GM10248 (cell line): ENCODE results near the gene DSN1.

ENCODE experiments used
- CTCF ChIA-PET: fragments of 300-600 bp; sonication (Branson Sonifier 250); formaldehyde crosslinking; extraction: SDS; loops from one replicate; lab custom pipeline; 2021; ENCODE audit warnings: antibody characterized with exemption; lab: Yijun Ruan, JAX
- POLR2A ChIA-PET: fragments of 350-650 bp; sonication (Branson Sonifier 250); formaldehyde crosslinking; extraction: SDS; loops from one replicate; lab custom pipeline; 2020; ENCODE audit warnings: antibody characterized with exemption; lab: Yijun Ruan, JAX
- DNase-seq: peaks from one replicate; pipeline ENCODE4 v3.0.0; 2012; ENCODE audit errors: extremely low spot score
- TF ChIP-seq, protein P1 (sequence below): IDR thresholded peaks from 2 replicates; pipeline ENCODE4 v1.5.1; 2012; ENCODE audit warnings: mild to moderate bottlenecking, low read depth; ENCODE audit errors: extremely low read depth, missing control alignments, control extremely low read depth

DSN1 gene

GRCh38 chr20:36818861-36819260 is 45.3 kb upstream of the DSN1 start:
- TF ChIP-seq, protein P1, sequence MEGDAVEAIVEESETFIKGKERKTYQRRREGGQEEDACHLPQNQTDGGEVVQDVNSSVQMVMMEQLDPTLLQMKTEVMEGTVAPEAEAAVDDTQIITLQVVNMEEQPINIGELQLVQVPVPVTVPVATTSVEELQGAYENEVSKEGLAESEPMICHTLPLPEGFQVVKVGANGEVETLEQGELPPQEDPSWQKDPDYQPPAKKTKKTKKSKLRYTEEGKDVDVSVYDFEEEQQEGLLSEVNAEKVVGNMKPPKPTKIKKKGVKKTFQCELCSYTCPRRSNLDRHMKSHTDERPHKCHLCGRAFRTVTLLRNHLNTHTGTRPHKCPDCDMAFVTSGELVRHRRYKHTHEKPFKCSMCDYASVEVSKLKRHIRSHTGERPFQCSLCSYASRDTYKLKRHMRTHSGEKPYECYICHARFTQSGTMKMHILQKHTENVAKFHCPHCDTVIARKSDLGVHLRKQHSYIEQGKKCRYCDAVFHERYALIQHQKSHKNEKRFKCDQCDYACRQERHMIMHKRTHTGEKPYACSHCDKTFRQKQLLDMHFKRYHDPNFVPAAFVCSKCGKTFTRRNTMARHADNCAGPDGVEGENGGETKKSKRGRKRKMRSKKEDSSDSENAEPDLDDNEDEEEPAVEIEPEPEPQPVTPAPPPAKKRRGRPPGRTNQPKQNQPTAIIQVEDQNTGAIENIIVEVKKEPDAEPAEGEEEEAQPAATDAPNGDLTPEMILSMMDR: no peak
- CTCF ChIA-PET: interaction anchor here (1.5 to 4.1 kb wide), 4 partner anchors 10 to 45 kb away, joined by 3 to 20 read pairs (median 4); partner anchors contain the start of gene DSN1
- DNase-seq: no peak
- POLR2A ChIA-PET: no interaction called here

DNA sequence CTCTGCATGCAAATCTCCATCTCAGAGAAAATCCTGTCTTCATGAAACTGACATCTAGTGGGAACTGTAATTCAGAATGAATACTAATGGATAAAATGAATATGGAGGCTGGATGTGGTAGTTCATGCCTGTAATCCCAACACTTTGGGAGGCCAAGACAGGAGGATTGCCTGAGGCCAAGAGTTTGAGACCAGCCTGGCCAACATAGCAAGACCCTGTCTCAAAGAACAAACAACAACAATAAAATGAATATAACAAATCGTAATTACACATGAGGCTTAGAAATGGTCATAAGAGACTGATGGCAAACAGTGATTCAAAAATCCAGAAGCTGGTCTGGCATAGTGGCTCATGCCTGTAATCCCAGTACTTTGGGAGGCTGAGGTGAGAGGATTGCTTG is 44.6 kb upstream of the DSN1 start:
- DNase-seq: no peak
- POLR2A ChIA-PET: no interaction called here
- CTCF ChIA-PET: interaction anchor here (1.4 to 4.1 kb wide), 3 partner anchors 10 to 17 kb away, joined by 3 to 20 read pairs (median 6); no protein-coding TSS in a partner anchor

DNA sequence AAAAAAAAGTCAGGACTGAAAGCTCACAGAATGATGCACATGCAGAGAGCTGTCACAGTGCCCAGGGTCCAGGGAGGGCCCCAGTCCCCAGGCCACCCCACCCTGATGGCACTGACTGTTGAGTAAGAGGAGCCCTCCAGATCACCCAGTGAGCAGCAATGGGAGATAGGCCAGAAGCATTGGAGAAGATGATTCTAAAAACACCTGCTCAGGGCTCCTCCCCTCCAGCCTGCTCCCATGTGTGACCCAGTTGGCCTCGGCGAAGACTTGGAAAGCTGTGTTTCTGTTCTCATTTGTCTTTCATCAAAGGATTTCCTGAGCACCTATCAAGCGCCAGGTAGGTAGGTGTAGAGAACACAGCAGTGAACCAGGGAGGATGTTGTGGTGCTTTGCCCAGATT is 43.9 kb upstream of the DSN1 start:
- POLR2A ChIA-PET: no interaction called here
- TF ChIP-seq, protein P1: no peak
- CTCF ChIA-PET: interaction anchor here (1.4 to 4.1 kb wide), 2 partner anchors 9 to 18 kb away, joined by 3 to 20 read pairs; no protein-coding TSS in a partner anchor
- DNase-seq: no peak

More for the DNA sequence above, 44.6 kb upstream of the DSN1 start:
- TF ChIP-seq, protein P1: no peak

DNA sequence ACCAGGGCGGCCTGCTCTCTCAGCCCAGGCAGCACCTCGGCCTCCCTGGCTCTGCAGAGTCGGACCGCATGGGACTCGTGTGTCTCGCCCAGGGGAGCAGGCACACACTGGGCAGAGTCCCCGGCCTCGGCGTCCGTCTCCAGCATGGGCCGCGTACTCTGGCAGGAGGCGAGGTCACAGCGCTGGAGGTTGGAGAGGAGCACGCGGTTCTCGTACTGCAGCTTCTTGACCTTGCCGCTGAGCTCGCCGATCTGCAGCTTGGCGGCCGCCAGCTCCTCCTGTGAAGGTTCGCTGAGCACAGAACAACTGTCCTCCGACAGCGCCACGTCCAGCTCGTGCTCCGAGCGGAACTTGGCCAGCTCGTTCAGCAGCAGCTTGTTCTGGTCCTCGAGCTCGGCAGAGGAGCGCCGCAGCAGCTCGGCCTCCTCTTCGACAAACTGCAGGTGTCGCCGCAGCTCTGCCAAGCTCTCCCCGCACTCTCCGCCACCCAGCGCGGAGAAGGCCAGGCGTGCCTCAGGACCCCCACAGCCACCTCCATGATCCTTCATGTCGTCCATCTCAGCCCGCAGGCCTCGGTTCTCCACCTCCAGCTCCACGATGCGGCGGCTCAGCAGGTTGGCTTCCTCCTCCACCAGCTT is 42.0 kb upstream of the DSN1 start:
- TF ChIP-seq, protein P1: no peak
- ChIA-PET CTCF (interaction anchor here (0.8 to 1.9 kb wide), 5 partner anchors 9 to 203 kb away, joined by 3 to 4 read pairs (median 3); no protein-coding TSS in a partner anchor), POLR2A (interaction anchor here (0.6 kb wide), 2 partner anchors 23 to 26 kb away, joined by 3 read pairs; no protein-coding TSS in a partner anchor)
- DNase-seq: no peak

DNA sequence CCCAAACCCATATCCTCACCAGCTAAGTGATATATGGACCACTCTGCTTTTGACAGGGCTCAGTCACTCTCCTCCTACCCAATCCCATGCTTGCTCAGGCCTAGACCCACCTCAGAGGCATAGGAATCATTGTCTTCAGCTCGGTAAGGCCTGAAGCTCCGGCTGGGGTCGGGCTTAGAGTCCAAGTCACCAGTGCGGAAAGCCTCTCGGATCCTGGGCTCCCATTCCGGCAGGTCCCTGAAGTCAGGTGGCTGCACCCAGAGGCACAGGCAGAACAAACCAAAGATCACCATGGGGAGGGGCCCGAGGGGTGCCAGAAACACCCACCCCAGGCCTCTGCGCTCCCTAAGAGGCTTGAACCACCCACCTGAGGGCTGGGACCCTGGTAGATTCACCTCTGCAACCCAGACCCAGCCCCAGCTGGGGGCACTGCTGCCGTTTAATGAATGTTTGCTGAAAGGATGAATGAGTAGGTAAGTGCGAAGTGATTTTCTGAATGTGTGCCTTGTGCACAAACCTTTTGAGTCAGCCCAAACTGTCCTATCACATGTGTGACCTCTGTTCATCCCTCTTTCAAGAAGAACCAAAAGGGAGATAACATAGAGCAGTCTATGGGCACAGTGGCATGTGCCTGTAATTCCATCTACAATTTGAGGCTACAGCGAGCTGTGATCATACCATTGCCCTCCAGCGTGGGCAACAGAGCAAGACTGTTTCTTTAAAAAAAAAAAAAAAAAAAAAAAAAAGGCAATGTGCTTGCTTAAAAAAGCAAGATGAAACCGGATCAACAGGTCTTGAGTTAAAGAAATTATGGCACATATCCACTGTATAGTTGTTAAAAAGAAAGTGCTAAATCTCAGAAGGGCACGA is 39.3 kb upstream of the DSN1 start:
- TF ChIP-seq, protein P1: no peak
- ChIA-PET CTCF (interaction anchor here (0.6 kb wide), 2 partner anchors 15 to 208 kb away, joined by 3 read pairs; no protein-coding TSS in a partner anchor), POLR2A (no interaction called here)
- DNase-seq: no peak
